Neural cell (in vitro differentiated cells): ENCODE results near the gene AMZ1.
"Not testable (repeated sequence)": the region's sequence is repeated elsewhere in the genome, so short reads cannot be mapped to it uniquely, and the experiment has no call there.

ENCODE experiments used
- CTCF ChIP-seq: fragments of 450-650 bp; IDR thresholded peaks from 2 replicates; pipeline ENCODE4 v1.5.1; 2014; ENCODE audit warnings: antibody characterized with exemption, mild to moderate bottlenecking, moderate library complexity; ENCODE audit not compliant: poor library complexity, severe bottlenecking
- EP300 ChIP-seq: fragments of 450-650 bp; conservative IDR thresholded peaks from 2 replicates; pipeline ENCODE4 v1.6.1; 2014; ENCODE audit warnings: antibody characterized with exemption, mild to moderate bottlenecking, moderate library complexity; ENCODE audit not compliant: poor library complexity, severe bottlenecking
- EZH2 ChIP-seq: fragments of 200-600, 300-800 bp; shearing (Covaris generic), sonication (generic); IDR thresholded peaks from 2 replicates; pipeline ENCODE4 v1.6.1; 2014; ENCODE audit warnings: antibody characterized with exemption, low read length, borderline replicate concordance, mild to moderate bottlenecking; ENCODE audit not compliant: insufficient read depth, poor library complexity, severe bottlenecking
- POLR2AphosphoS5 ChIP-seq: IDR thresholded peaks from 2 replicates; pipeline ENCODE4 v1.6.1; 2012
- RAD21 ChIP-seq: fragments of 450-650 bp; conservative IDR thresholded peaks from 2 replicates; pipeline ENCODE4 v1.6.1; 2014; ENCODE audit warnings: antibody characterized with exemption, mild to moderate bottlenecking, moderate library complexity
- REST ChIP-seq: IDR thresholded peaks from 2 replicates; pipeline ENCODE4 v1.6.1; 2012; ENCODE audit warnings: borderline replicate concordance
- SMC3 ChIP-seq: fragments of 450-650 bp; conservative IDR thresholded peaks from 2 replicates; pipeline ENCODE4 v1.6.1; 2014; ENCODE audit warnings: antibody characterized with exemption, mild to moderate bottlenecking, moderate library complexity; ENCODE audit not compliant: poor library complexity
- TAF1 ChIP-seq: IDR thresholded peaks from 2 replicates; pipeline ENCODE4 v1.6.1; 2012; ENCODE audit warnings: low read depth

- TF ChIP-seq RAD21, EP300, CTCF, TAF1, REST, POLR2AphosphoS5, EZH2, SMC3: not testable (repeated sequence)
Observed at GRCh38 chr7:2724036-2724435, 36.0 kb downstream of the AMZ1 start.
